T-helper 2 cell treated with Interferon-gamma antibody and Interleukin-4, amounts not matched to agents 5 μg/mL and 100 μg/mL, for 36 hours (primary cell): ENCODE results near the gene NTNG2.

Experiments
- DNase-seq: peaks from one replicate; pipeline ENCODE4 v3.0.0; 2021; ENCODE audit warnings: low spot score
- H3K27ac Mint-ChIP-seq: one replicate; pipeline ENCODE4 v1.8.0; 2021; ENCODE audit warnings: mild to moderate bottlenecking, mixed read lengths
- H3K27me3 Mint-ChIP-seq: one replicate; pipeline ENCODE4 v1.8.0; 2021; ENCODE audit warnings: low read depth, mixed read lengths
- H3K36me3 Mint-ChIP-seq: one replicate; pipeline ENCODE4 v1.8.0; 2021; ENCODE audit warnings: low read depth, mixed read lengths
- H3K4me1 Mint-ChIP-seq: one replicate; pipeline ENCODE4 v1.8.0; 2021; ENCODE audit warnings: low read depth, mixed read lengths
- H3K4me3 Mint-ChIP-seq: one replicate; pipeline ENCODE4 v1.8.0; 2022; ENCODE audit warnings: mild to moderate bottlenecking, moderate library complexity, mixed read lengths
- H3K9me3 Mint-ChIP-seq: one replicate; pipeline ENCODE4 v1.8.0; 2021; ENCODE audit warnings: mixed read lengths

NTNG2 gene

DNA sequence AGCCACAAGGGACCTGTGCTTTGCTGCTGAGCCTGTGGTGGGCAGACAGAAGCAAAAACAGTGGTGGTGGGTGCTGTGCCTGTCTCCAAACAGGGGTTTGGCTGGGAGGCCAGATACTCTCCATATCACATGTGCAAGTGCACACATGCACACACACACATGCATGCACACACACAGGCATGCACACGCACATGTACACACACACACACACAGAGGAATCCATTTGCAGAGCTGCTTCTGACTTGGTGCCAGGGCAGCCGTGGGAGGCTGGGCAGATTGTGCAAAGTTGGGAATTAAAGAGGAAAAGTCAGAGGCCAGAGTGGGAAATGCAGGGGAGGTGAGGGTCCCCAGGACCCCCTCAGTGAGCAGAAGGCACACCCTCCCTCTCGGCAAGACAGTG, 71.3 kb downstream of the NTNG2 start:
- DNase-seq: no peak
- Mint-ChIP-seq H3K36me3 (no peaks in the 10 kb centered on the region), H3K4me3 (no peak overlapping the region), H3K4me1 (no peaks in the 10 kb centered on the region), H3K27ac (no peak overlapping the region), H3K27me3 (no peaks in the 10 kb centered on the region), H3K9me3 (no peaks in the 10 kb centered on the region)

DNA sequence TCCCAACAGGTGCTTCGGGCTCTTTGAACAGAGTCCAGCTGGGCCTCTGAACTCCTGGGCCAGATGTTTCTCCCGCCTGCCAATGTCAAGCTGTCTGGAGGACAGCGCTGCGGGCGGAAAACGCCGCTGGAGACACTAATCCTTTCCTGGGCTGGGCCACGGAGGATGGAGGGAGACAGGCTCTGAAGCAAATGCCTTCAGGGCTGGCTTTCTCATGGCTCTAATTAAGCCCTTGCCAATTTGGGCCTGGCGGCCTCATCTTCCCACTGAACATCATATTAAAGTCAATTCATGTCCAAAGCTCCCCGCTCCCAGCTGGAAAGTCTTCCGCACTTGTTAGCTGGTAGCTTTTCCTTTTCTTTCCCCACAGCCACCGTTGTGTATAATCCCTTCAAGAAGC, 72.7 kb downstream of the NTNG2 start:
- Mint-ChIP-seq H3K27ac (peak overlapping the region; percentile 26), H3K4me3 (no peak overlapping the region), H3K4me1 (no peaks in the 10 kb centered on the region), H3K36me3 (no peaks in the 10 kb centered on the region), H3K27me3 (peaks cover 3% of the 10 kb centered on the region), H3K9me3 (no peaks in the 10 kb centered on the region)
- no peak for DNase-seq

DNA sequence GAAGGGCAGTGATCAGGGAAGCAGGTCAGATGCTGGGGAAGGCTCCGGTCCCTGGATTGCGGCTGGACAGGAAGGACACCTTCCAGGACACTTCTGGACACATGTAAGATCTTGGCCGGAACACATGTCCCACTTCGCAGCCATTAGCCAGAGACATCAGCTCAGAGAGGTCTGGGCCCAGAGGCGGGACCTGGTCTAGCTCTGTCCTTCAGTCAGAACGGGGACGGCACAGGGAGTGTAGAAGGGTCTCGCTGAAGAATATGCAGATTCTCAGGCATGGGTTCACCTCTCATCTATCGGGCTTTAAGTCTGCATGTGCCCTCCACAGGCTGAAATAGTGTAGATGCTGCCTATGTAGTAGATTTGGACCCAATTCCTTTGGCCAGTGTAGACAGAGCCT, 73.3 kb downstream of the NTNG2 start:
- Mint-ChIP-seq H3K4me1 (no peaks in the 10 kb centered on the region), H3K36me3 (no peaks in the 10 kb centered on the region), H3K9me3 (no peaks in the 10 kb centered on the region), H3K4me3 (no peak overlapping the region), H3K27ac (no peak overlapping the region), H3K27me3 (peaks cover 6% of the 10 kb centered on the region)
- no peak for DNase-seq

DNA sequence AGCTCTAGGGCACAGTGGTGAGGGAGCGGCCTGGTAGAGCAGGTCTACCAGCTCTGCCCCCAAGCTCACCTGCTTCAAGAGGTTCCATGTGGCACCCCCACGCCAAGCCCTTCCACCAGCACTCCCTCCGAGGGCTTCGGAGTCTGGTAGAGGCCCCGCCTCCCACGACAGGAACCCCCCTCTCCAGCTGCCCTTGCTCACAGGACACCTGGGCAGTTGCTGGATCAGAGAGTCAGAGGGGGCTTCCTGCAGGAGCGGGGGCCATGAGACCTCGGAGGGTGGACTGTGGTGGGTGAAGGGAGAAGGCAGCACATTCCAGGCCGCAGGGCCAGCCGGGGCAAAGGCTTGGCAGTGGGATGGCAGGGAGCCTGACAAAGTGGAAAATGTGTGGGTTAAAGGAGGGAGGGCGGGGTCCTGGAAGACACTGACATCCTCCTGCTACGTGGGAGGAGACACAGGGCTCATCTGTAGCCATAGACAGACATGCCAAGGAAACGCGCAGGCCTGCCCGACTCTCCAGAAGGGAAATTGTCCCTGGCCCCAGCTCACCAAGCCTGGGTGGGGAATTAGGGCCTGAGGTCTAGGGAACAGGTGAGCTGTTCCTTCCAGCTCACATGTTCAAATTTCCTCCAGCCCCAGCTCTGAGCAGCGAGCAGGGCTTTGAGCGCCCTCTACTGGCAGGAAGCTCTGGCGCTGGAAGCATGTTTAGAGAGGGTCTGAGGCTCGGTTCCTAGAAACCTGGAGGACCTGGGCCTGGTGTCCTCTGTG, 74.2 kb downstream of the NTNG2 start:
- Mint-ChIP-seq H3K36me3 (no peaks in the 10 kb centered on the region), H3K27ac (no peak overlapping the region)

DNA sequence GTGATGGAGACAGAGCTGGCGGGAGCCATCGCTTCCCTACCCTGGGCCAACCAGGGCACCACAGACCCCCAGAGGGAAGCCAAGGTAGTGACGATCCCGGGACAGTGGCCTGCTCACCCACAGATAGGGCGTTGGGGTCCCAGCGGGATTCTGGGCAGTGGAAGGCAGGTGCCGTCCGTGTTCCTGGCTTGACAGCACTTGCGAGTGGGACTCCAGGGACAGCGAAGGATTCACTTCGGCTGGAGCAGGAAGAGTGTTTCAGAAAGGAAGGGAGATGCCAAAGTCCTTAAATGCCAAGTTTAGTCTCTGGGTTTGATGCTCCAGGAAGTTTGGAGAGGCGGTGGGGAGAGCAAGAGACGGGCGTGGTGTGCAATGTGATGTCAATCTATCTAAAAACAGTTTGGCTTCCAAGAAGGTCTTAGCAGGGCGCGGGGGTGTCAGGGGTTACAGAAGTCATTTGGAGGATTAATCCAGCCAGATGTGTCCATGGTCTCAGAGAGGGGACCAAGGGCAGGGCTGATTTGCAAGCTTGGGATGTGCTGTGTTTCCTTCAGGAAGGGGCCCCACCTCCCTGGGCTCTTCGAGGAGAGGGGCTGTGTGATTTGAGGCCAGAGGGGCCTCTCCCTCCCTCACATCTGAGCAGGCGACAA, 74.9 kb downstream of the NTNG2 start:
- H3K27ac Mint-ChIP-seq: no peak overlapping the region
- peaks cover 8% of the 10 kb centered on the region for H3K27me3 Mint-ChIP-seq
- no peaks in the 10 kb centered on the region for H3K36me3 Mint-ChIP-seq
- H3K4me3 Mint-ChIP-seq: no peak overlapping the region
- H3K9me3 Mint-ChIP-seq: no peaks in the 10 kb centered on the region
- H3K4me1 Mint-ChIP-seq: peaks cover 2% of the 10 kb centered on the region
- no peak for DNase-seq

More for the DNA sequence above, 74.2 kb downstream of the NTNG2 start:
- Mint-ChIP-seq H3K9me3 (no peaks in the 10 kb centered on the region), H3K27me3 (peaks cover 6% of the 10 kb centered on the region), H3K4me1 (no peaks in the 10 kb centered on the region), H3K4me3 (no peak overlapping the region)
- DNase-seq: peak; percentile 63

DNA sequence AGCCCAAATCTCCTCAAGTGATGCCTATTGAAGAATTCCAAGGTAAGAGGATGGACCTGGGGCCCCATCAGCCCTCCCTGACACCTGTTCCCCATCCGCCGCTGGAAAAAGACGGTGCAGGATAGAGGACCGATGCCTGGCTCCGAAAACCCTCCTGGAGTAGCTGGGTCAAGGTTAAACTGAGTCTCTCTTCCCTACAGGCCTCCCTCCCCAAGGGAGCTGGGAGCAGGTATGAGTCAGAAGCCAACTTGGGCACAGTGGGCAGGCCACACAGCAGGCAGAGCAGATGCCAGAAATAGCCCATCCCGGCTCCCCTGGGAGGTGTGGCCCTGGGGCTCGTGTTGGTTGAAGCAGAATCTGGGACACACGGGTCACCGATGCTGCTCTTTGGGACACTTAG, 75.6 kb downstream of the NTNG2 start:
- Mint-ChIP-seq H3K4me3 (no peak overlapping the region), H3K27ac (no peak overlapping the region), H3K4me1 (peaks cover 4% of the 10 kb centered on the region), H3K27me3 (peaks cover 8% of the 10 kb centered on the region), H3K9me3 (no peaks in the 10 kb centered on the region), H3K36me3 (no peaks in the 10 kb centered on the region)
- DNase-seq: no peak

DNA sequence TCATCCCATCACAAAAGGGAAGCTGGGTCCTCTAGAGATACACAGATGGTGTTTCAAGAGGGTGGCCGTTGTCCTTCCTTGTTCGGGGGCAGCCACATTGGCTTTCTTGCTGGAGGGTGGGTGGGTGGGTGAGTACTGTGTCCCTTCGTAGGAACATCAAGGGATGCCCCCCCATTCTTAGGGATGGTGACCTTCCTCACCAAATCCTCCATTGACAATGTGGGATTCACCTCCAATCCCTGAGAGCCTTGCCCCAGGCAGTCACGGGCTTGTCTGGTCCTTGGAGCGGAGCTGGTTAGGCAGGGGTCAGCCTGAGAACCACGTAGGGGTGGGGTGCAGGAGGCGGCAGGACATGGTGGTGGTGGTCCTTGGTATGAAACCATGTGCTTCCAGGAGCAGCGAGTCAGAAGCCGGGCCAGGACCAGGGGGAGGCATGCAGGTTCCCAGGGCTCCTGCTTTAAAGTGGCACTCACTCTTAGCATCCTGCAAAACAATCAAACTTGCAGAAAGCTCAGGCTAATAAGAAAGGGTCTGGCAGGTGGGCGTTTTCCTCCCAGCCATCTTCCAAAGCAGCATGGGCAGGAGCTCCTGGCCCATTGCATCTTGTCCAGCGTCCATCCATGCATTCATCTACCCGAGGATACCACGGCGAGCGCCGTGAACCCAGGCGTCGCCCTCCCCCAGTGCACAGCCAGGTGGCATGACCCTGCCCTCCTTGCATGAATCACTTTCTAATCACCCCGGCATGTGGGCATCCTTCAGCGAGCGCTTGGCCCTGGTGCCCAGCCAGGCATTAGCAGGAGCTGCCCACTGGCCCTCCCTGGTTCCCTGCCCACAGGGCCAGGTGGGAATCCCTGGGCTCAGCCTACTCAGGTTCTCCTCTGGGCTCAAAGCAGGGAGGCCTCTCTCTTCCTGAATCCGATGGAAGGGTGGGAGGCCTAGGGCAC, 76.4 kb downstream of the NTNG2 start:
- no peak for DNase-seq
- peaks cover 6% of the 10 kb centered on the region for H3K4me1 Mint-ChIP-seq
- H3K36me3 Mint-ChIP-seq: no peaks in the 10 kb centered on the region
- H3K4me3 Mint-ChIP-seq: no peak overlapping the region
- peaks cover 8% of the 10 kb centered on the region for H3K27me3 Mint-ChIP-seq
- no peaks in the 10 kb centered on the region for H3K9me3 Mint-ChIP-seq
- no peak overlapping the region for H3K27ac Mint-ChIP-seq

DNA sequence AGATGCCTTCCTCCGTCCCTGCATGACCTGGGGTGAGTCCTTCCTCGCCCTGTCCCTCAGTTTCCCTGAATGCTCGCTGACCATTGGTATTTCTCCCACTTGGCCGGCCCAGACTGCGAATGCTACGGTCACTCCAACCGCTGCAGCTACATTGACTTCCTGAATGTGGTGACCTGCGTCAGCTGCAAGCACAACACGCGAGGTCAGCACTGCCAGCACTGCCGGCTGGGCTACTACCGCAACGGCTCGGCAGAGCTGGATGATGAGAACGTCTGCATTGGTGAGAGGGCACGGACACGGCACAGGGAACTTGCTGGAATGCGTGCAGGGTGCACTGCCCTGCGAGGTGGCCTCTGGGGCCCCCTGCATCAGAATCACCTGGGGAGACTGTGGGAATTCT, 77.1 kb downstream of the NTNG2 start:
- Mint-ChIP-seq H3K4me1 (peaks cover 6% of the 10 kb centered on the region), H3K36me3 (no peaks in the 10 kb centered on the region), H3K4me3 (no peak overlapping the region), H3K9me3 (no peaks in the 10 kb centered on the region), H3K27ac (no peak overlapping the region), H3K27me3 (peaks cover 15% of the 10 kb centered on the region)
- DNase-seq: no peak

DNA sequence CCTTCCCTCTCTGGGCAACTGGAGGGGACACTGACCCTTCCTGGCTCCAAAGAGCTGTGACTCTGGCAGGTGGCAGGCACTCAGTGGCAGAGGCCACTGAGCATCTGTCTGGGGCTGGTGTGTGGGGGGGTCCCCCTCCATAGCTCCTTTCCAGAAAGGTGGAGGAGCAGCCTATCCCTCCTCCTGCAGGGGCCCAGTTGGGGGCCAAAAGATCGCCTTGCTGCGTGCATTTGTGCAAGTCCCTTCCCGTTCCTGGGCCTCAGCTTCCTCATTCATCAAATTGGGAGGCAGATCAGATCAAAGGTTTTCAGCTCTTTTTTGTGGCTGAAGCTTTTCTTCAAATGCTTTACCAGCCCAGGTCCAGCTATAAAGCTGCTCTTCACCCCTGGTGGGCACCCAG, 77.7 kb downstream of the NTNG2 start:
- no peak for DNase-seq
- H3K4me1 Mint-ChIP-seq: peaks cover 6% of the 10 kb centered on the region
- peaks cover 20% of the 10 kb centered on the region for H3K27me3 Mint-ChIP-seq
- no peak overlapping the region for H3K4me3 Mint-ChIP-seq
- H3K9me3 Mint-ChIP-seq: no peaks in the 10 kb centered on the region
- H3K27ac Mint-ChIP-seq: no peak overlapping the region
- H3K36me3 Mint-ChIP-seq: no peaks in the 10 kb centered on the region

DNA sequence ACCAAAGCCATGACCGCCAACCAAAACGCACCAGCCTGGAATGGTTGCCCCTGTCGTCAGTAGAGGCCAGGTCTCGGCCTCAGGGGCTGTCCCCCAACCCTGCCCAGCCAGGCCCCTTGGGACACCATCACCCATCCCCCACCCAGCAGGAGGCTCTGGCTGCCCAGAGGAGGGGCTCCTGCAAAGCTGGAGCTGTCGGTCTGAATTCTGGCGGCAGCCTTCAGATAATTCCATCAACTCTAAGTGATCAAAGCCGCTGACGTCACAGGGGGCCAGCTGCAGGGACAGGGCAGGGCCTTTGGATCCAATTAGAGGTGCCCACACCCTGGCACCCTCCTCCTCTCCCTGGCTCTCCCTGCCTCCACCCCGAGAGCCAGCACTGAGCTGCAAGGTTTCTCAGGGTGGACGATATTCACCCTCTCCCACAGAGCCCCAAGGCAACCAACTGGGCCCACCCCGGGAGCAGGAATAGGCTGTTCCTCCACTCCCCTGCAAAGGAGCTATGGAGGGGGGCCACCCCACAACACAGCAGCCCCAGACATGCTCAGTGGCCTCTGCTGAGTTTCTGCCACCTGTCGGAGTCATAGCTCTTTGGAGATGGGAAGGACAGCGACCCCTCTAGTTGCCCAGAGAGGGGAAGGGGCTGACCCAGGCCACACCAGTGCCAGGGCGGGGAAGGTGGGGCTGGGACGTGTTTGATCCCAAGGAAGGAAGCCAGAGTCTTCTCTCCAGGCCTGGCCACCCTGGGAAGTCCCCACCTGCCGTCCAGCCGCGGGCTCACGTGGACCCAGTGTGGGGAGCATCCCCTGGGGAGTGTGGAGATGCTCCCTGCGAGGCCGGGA, 78.4 kb downstream of the NTNG2 start:
- Mint-ChIP-seq H3K9me3 (no peaks in the 10 kb centered on the region), H3K27ac (no peak overlapping the region), H3K27me3 (peaks cover 22% of the 10 kb centered on the region), H3K36me3 (no peaks in the 10 kb centered on the region), H3K4me1 (peaks cover 6% of the 10 kb centered on the region), H3K4me3 (peak overlapping the region; percentile 36)
- DNase-seq: no peak

DNA sequence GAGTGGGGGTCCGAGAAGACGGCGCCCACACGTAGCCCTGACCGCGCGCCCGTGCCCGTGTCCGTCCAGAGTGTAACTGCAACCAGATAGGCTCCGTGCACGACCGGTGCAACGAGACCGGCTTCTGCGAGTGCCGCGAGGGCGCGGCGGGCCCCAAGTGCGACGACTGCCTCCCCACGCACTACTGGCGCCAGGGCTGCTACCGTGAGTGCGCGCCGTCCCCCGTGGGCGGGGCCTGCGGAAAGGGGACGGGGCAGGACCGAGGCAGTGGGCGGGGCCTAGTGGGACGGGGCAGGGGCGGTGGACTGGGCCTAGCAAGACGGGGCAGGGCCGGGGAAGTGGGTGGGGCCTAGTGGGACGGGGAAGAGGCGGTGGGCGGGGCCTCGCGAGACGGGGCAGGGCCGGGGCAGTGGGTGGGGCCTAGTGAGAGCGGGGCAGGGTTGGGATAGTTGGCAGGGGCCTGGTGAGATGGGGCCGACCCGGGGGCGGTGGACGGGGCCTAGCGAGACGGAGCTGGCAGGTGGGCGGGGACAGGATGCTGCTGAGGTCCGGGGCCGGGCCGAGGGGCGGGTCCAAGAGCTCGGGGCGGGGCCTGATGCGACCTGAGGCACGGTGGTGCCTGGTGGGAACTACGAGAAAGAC, 79.1 kb downstream of the NTNG2 start:
- Mint-ChIP-seq H3K4me1 (peaks cover 6% of the 10 kb centered on the region), H3K27ac (peak overlapping the region; percentile 86), H3K36me3 (no peaks in the 10 kb centered on the region), H3K4me3 (peak overlapping the region; percentile 92), H3K9me3 (no peaks in the 10 kb centered on the region), H3K27me3 (peaks cover 25% of the 10 kb centered on the region)
- peak; percentile 98 for DNase-seq

DNA sequence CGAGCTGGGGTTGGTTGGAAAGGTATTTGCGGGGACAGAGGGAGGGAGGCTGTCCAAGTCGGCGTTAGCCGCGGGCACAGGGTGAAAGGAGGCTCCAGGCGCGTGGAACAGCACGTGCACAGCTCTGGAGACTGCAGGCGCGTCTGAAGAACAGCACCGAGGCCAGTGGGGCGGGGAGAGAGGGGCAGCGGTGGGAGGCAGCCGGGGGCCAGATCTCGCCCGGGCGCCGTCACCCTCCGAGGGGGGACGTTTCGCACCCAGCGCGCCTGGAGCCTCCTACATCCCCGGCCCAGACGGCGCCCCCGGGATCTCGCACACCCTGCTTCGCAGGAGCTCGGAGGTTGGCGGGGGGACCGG, 79.6 kb downstream of the NTNG2 start:
- H3K27ac Mint-ChIP-seq: peak overlapping the region; percentile 86

More for the DNA sequence above, 79.6 kb downstream of the NTNG2 start:
- no peak for DNase-seq
- Mint-ChIP-seq H3K4me1 (peaks cover 6% of the 10 kb centered on the region), H3K4me3 (peak overlapping the region; percentile 92), H3K36me3 (no peaks in the 10 kb centered on the region), H3K9me3 (no peaks in the 10 kb centered on the region), H3K27me3 (peaks cover 30% of the 10 kb centered on the region)
